Femur (tissue), 1 donor: Measurements from ENCODE around the gene FAM81A.

Source experiments
- DNase-seq: peaks from one replicate; pipeline ENCODE4 v3.0.0-alpha.2; 2017

FAM81A gene

DNA sequence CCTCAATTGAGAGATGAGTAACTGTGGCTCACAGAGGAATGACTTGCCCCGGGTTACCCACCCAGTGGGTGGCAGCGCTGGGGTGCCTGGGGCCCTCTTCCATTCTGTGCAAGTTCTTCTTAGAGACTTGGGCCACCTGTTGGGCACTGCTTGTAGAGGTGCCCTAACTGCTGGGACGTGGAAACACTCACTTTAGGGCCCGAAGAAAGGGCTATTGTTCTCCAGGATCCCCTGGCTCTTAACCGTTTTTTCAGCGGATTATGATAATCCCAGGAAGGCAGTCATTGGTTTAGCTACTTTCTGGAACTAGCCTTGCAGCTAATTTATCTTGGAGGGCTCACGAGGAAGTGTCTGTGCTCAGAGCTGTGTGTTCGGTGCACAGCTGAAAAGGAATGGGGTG lies 107.6 kb downstream of the FAM81A start:
- no peak for DNase-seq

- no peak for DNase-seq
Measured at GRCh38 chr15:59548501-59549226, 110.7 kb downstream of the FAM81A start.

- DNase-seq = no peak
Measured at GRCh38 chr15:59549301-59550185, 111.6 kb downstream of the FAM81A start.

GRCh38 chr15:59550530-59550929 lies 112.5 kb downstream of the FAM81A start:
- no peak for DNase-seq

DNA sequence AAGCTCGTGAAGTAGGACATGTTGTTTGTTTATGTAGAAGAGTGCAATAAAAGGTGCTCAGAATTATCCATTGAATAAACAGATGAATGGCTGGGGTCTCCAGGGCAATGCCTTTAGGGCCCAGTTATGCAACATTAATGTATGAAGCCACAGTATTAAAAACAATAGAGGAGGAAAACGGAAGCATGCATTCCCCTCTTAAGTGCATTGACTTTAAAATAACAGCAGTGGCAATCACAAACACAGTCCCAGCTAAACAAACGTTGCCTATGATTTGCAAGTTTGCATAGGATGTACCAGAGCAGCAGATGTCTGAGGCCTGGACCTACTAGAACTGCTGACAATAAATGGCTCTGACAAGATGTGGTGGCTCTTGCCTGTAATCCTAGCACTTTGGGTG lies 113.0 kb downstream of the FAM81A start:
- no peak for DNase-seq

- DNase-seq = no peak
Measured at GRCh38 chr15:59553879-59554735, 116.1 kb downstream of the FAM81A start.

- no peak for DNase-seq
Measured at GRCh38 chr15:59555696-59556095, 117.7 kb downstream of the FAM81A start.

DNA sequence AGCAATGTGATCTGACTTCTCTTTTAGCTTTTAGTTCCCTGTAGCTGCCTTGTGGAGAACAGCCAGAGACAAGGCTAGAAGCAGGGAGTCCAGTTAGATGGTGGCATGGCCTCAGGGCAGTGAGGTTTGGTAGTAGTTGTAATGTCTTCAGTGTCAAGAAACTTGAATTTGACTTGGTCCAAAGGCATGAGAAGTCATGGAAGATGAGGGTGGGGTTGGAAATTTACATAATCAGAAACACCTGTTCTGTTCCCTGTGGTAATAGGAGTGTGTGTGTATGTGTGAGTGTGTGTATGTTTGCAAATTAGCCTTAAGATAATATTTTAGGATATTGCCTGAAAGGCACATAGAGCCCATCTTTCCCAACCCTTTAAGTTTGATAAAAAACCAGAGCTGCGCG lies 118.4 kb downstream of the FAM81A start:
- no peak for DNase-seq

DNA sequence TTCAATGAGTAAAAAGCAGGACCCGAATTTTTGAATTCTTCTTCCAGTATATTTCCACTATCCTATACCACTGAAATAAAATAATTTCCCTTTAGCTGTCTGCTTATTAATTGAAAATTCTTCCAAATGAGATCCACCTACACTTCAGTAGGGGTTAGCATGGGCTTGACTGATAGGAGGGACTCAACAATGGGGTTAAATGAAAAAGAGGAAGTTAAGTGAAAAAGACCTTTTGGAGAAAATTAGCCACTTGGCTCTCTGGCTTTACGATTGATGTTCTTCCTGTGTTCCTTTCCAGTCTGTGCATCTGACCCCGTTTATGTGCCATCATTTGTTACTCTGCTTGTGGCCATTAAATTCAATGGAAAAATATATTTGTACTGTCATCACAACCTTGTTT lies 119.6 kb downstream of the FAM81A start:
- DNase-seq = no peak

DNA sequence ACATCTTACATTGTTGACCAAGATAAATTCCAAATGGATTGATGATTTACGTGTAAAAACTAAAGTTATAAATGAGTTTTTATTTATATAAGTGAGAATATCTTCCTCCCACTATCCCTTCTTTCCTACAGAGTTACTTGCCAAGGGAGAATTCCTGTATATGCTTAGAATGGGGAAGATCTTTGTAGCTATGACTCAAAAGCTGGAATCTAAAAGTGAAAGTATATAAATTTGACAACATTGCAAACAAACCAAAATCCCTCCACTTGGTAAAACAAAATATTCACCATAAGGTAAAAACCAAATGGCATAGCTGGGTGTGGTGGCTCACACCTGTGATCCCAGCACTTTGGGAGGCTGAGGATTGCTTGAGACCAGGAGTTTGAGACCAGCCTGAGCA lies 120.9 kb downstream of the FAM81A start:
- DNase-seq = no peak

GRCh38 chr15:59561547-59561946 lies 123.6 kb downstream of the FAM81A start:
- no peak for DNase-seq

- no peak for DNase-seq
Measured at GRCh38 chr15:59562448-59563186, 124.6 kb downstream of the FAM81A start.

- DNase-seq = no peak
Measured at GRCh38 chr15:59565299-59565698, 127.3 kb downstream of the FAM81A start.

- no peak for DNase-seq
Measured at GRCh38 chr15:59567324-59567723, 129.3 kb downstream of the FAM81A start.

GRCh38 chr15:59569477-59569876 lies 131.5 kb downstream of the FAM81A start:
- no peak for DNase-seq

GRCh38 chr15:59570315-59570714 lies 132.3 kb downstream of the FAM81A start:
- DNase-seq = no peak

GRCh38 chr15:59571606-59572005 lies 133.6 kb downstream of the FAM81A start:
- no peak for DNase-seq
